GM10248 (cell line): Measurements from ENCODE around the gene F10.

Experiments
- CTCF ChIA-PET: fragments of 300-600 bp; sonication (Branson Sonifier 250); formaldehyde crosslinking; extraction: SDS; loops from one replicate; lab custom pipeline; 2021; ENCODE audit warnings: antibody characterized with exemption; lab: Yijun Ruan, JAX
- POLR2A ChIA-PET: fragments of 350-650 bp; sonication (Branson Sonifier 250); formaldehyde crosslinking; extraction: SDS; loops from one replicate; lab custom pipeline; 2020; ENCODE audit warnings: antibody characterized with exemption; lab: Yijun Ruan, JAX
- DNase-seq: peaks from one replicate; pipeline ENCODE4 v3.0.0; 2012; ENCODE audit errors: extremely low spot score
- CTCF ChIP-seq: IDR thresholded peaks from 2 replicates; pipeline ENCODE4 v1.5.1; 2012; ENCODE audit warnings: mild to moderate bottlenecking, low read depth; ENCODE audit errors: extremely low read depth, missing control alignments, control extremely low read depth

F10 gene

GRCh38 chr13:113086031-113086750 is 36.4 kb upstream of the F10 start:
- TF ChIP-seq CTCF = no peak
- DNase-seq = no peak
- POLR2A ChIA-PET = no interaction called here
- CTCF ChIA-PET = no interaction called here

- no peak for DNase-seq
- CTCF ChIA-PET = no interaction called here
- POLR2A ChIA-PET = no interaction called here
- TF ChIP-seq CTCF = no peak
These were observed 35.3 kb upstream of the F10 start for GRCh38 chr13:113086991-113087922.

DNA sequence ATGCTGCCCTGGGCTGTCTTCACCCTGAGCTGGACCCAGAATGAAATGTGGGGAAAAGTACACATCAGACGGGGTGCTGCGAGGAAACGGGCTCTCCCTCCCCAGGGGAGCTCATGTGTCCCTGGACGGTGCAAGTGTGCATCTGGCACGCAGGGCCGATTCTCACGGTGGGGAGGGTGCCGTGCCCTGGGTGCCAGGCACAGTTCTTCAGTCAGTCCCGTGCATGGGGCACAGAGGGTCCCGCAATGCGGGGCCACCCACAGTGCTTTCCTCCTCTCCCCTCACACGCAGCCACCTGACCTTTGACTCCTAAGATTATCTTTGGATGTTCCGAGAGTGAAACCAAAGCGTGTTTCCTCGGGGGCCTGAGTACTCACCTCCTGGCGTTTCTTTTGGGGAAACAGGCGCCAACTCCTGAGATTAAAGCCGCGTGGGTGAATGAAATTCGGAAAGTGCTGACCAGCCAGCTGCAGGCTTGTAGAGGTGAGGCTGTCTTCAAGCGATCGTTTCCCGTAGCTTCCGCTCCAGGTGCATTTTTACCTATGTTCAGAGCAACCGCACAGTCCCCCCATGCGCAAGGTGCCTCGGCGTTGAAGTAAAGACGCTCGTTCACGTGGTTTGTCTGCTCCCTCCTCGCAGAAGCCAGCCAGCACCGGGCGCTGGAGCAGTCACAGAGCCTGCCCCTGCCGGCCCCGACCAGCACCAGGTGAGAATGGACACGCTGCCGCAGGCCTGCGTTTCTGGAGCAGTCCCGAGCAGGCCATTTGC is 34.5 kb upstream of the F10 start:
- TF ChIP-seq CTCF = no peak
- no peak for DNase-seq
- ChIA-PET CTCF (no interaction called here), POLR2A (no interaction called here)

- no peak for TF ChIP-seq CTCF
- POLR2A ChIA-PET = no interaction called here
- DNase-seq = no peak
- CTCF ChIA-PET = no interaction called here
These were observed 33.9 kb upstream of the F10 start for GRCh38 chr13:113088691-113089020.

DNA sequence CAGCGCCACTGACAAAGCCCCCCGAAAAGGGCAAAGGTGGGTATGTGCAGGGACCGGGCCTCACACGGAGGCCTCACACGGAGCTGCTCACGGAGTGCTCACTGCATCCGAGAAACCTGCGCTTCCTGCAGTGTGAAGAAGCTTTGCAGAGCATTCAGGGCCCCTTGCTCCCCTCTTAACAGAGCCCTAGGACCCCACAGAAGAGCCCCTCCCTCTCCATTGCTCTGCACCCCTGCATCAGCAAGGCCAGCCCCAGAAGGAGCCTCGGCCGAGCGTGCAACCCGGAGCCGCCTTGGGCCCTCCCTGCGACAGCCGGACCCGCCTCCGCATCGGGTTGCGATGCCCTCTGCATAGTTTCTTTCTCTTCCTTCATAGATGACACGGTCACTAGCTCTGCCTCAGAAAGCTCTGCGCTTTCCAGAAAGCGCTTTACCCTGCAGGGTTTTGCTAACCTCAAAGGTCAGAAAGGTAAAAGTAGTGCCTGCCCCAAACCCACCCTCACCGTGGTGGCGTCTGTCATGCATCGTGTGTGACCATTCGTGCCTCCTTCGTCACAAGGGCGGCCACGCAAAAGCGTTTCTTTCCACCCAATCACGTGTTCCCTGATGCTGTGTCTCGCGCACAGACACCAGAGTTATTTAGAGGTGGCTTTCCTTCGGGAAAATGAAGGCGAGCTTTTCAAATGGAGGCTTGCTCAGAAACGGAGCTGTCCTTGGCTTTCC is 32.7 kb upstream of the F10 start:
- ChIA-PET CTCF (no interaction called here), POLR2A (no interaction called here)
- TF ChIP-seq CTCF = no peak
- DNase-seq = no peak

DNA sequence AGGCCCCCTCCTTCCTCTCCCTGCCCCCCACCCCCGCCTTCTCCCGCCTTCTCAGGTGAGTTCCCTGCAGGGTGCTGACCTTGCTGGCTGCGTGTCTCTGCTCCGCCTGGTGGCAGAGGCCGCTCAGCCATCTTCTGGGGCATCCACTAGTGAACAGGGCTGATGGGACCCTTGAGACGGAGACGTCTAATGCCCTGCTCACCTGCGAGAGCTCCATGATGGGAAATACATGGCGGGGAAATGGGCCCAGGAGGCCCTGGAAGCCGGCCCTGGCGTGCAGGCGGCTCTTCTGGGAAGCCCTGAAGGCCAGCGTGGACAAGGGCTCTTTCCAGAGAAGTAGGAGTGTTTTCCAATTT is 32.2 kb upstream of the F10 start:
- ChIA-PET CTCF (no interaction called here), POLR2A (no interaction called here)
- no peak for DNase-seq
- no peak for TF ChIP-seq CTCF
